Measurements from ENCODE around the gene RBFA. TPM values are rescaled to one million over a fixed set of nuclear protein-coding genes. Genes with fewer than 3 reads are reported as not detected.
"Not testable (repeated sequence)": the region's sequence is repeated elsewhere in the genome, so short reads cannot be mapped to it uniquely, and the experiment has no call there.

The RBFA gene
- total and polyA plus RNA-seq, 2 experiments from 2014 or later = 21.4 to 29.4 TPM

DNA sequence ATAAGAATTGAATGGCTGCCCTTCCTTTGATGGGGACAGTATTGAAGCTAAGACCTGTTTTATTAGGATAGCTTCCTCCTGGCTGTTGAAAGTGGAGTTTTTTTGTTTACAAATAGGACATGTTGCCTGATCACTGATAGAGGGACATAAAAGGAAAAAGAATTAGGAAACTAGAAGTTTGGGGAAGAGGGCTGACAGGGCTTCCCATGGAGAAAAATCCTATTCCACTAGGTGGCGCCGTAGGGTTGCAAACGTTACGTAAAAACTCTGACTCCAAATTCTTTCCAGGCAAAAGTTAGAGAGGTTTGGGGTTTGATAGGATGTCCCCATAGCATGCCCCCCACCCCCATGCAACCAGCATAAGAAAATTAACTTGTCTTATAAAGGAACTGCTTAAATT is 11.1 kb upstream of the RBFA start:
- Histone ChIP-seq H3K9me2 (replicated peaks; ENCODE audit: insufficient read depth) (no peaks in the 10 kb centered on the region), H3K4me2 (no peak overlapping the region), H4K20me1 (ENCODE audit: insufficient read depth, poor library complexity, severe bottlenecking) (no peaks in the 10 kb centered on the region), H3K27me3 (no peaks in the 10 kb centered on the region), H3K9me3 (ENCODE audit: low read depth) (peaks cover 35% of the 10 kb centered on the region), H3K4me3 (no peak overlapping the region), H2AFZ (no peak overlapping the region), H3K36me3 (replicated peaks; ENCODE audit: insufficient read depth, low read depth) (no peaks in the 10 kb centered on the region), H3K79me2 (no peaks in the 10 kb centered on the region), H3K4me1 (ENCODE audit: insufficient read depth) (no peaks in the 10 kb centered on the region), H3K27ac (no peak overlapping the region)
- WGBS (ENCODE audit: low lambda C conversion rate, missing lambda C conversion rate) = 73% methylated on average over 4 of the region's 4 CpGs
- TF ChIP-seq, protein P1, sequence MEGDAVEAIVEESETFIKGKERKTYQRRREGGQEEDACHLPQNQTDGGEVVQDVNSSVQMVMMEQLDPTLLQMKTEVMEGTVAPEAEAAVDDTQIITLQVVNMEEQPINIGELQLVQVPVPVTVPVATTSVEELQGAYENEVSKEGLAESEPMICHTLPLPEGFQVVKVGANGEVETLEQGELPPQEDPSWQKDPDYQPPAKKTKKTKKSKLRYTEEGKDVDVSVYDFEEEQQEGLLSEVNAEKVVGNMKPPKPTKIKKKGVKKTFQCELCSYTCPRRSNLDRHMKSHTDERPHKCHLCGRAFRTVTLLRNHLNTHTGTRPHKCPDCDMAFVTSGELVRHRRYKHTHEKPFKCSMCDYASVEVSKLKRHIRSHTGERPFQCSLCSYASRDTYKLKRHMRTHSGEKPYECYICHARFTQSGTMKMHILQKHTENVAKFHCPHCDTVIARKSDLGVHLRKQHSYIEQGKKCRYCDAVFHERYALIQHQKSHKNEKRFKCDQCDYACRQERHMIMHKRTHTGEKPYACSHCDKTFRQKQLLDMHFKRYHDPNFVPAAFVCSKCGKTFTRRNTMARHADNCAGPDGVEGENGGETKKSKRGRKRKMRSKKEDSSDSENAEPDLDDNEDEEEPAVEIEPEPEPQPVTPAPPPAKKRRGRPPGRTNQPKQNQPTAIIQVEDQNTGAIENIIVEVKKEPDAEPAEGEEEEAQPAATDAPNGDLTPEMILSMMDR (IDR thresholded peaks at IDR 0.05; ENCODE audit: poor library complexity) = peak; percentile 17
- TF ChIP-seq EZH2phosphoT487 (IDR thresholded peaks at IDR 0.05; ENCODE audit: low read depth, severe bottlenecking, unreplicated experiment) = no peak
- DNase-seq (ENCODE audit: low spot score) = no peak

DNA sequence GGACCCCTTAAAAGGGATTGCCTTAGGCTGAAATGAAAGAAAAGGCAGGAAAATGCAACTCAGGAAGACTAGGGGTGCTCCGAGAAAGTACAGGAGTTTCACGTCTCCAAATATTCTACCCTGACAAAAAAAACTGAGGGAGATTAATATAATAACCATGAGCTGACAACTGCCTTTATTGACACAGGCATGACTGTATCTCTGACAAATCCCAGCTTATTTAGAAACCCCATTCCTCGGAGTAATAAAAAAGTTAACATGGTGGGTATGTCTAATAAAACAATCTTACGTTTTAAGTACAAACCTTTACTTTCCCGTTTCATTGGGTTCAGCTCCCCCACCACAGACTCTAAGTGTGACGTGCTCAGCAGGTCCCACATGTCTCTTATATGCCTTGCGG is 7.9 kb upstream of the RBFA start:
- H3K27me3 ChIP-seq = no peaks in the 10 kb centered on the region
- TF ChIP-seq, protein P1 (IDR thresholded peaks at IDR 0.05; ENCODE audit: poor library complexity) = no peak
- no peak for TF ChIP-seq EZH2phosphoT487 (IDR thresholded peaks at IDR 0.05; ENCODE audit: low read depth, severe bottlenecking, unreplicated experiment)
- no peak for TF ChIP-seq EZH2 (IDR thresholded peaks at IDR 0.05; ENCODE audit: borderline replicate concordance)
- 93% methylated on average over 7 of the region's 7 CpGs for WGBS (ENCODE audit: low lambda C conversion rate, missing lambda C conversion rate)
- no peak overlapping the region for H3K27ac ChIP-seq
- H3K4me3 ChIP-seq = no peak overlapping the region
- H4K20me1 ChIP-seq (ENCODE audit: insufficient read depth, poor library complexity, severe bottlenecking) = no peaks in the 10 kb centered on the region
- H2AFZ ChIP-seq = no peak overlapping the region
- no peak for DNase-seq (ENCODE audit: low spot score)
- H3K4me1 ChIP-seq (ENCODE audit: insufficient read depth) = no peaks in the 10 kb centered on the region
- H3K9me3 ChIP-seq (ENCODE audit: low read depth) = peaks cover 29% of the 10 kb centered on the region
- no peaks in the 10 kb centered on the region for H3K9me2 ChIP-seq (replicated peaks; ENCODE audit: insufficient read depth)
- H3K36me3 ChIP-seq (replicated peaks; ENCODE audit: insufficient read depth, low read depth) = no peaks in the 10 kb centered on the region
- no peaks in the 10 kb centered on the region for H3K79me2 ChIP-seq
- no peak overlapping the region for H3K4me2 ChIP-seq

DNA sequence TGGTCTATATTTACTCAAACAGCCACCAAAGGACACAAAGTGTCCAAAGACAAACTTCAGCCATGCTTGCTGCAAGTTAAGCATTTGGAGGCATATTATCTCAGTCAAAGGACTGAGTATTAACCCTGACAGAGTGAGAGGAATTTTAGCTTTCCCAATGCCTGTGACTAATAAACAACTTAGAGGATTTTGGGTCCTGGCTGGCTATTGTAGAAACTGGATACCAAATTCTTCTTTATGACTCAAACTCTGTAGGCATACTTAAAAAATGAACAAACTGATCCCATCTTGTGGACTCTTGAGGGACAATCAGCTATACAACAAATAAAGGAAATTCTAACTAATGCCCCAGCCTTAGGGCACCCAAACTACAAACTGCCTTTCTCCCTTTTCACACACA is 6.5 kb upstream of the RBFA start:
- H3K79me2 ChIP-seq; H2AFZ ChIP-seq; H3K4me1 ChIP-seq (ENCODE audit: insufficient read depth); H4K20me1 ChIP-seq (ENCODE audit: insufficient read depth, poor library complexity, severe bottlenecking); H3K9me2 ChIP-seq (replicated peaks; ENCODE audit: insufficient read depth); H3K27ac ChIP-seq; H3K4me3 ChIP-seq; H3K4me2 ChIP-seq; H3K27me3 ChIP-seq; H3K36me3 ChIP-seq (replicated peaks; ENCODE audit: insufficient read depth, low read depth); DNase-seq (ENCODE audit: low spot score): not testable (repeated sequence)
- H3K9me3 ChIP-seq (ENCODE audit: low read depth) = peaks cover 16% of the 10 kb centered on the region

DNA sequence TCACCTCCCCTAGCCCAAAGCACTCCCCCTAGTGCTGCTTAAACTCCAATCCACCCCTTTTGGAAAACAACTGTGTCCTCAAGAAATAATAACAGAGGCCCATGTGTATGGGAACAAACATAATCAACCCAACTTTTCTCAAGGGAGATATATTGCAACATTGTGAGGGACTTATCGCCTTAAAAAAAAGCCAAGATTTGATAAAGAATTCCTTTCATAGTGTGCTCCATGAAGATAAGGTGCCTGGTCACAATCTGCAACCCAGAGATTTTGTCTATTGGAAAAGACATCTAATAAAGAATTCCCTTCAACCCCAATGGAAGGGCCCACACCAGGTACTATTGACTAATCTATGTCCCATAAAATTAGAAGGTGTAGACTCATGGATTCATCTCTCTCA is 4.5 kb upstream of the RBFA start:
- no peaks in the 10 kb centered on the region for H3K27me3 ChIP-seq
- no peak overlapping the region for H2AFZ ChIP-seq
- H3K4me2 ChIP-seq = no peak overlapping the region
- no peak overlapping the region for H3K27ac ChIP-seq
- H3K79me2 ChIP-seq = peaks cover under 1% of the 10 kb centered on the region
- H3K4me3 ChIP-seq = no peak overlapping the region
- no peaks in the 10 kb centered on the region for H4K20me1 ChIP-seq (ENCODE audit: insufficient read depth, poor library complexity, severe bottlenecking)
- peaks cover 2% of the 10 kb centered on the region for H3K9me3 ChIP-seq (ENCODE audit: low read depth)
- WGBS (ENCODE audit: low lambda C conversion rate, missing lambda C conversion rate) = 89% methylated on average over 1 of the region's 1 CpG
- no peaks in the 10 kb centered on the region for H3K9me2 ChIP-seq (replicated peaks; ENCODE audit: insufficient read depth)
- TF ChIP-seq EZH2 (IDR thresholded peaks at IDR 0.05; ENCODE audit: borderline replicate concordance) = no peak
- TF ChIP-seq, protein P1 (IDR thresholded peaks at IDR 0.05; ENCODE audit: poor library complexity) = no peak
- TF ChIP-seq EZH2phosphoT487 (IDR thresholded peaks at IDR 0.05; ENCODE audit: low read depth, severe bottlenecking, unreplicated experiment) = no peak
- DNase-seq (ENCODE audit: low spot score) = no peak
- H3K36me3 ChIP-seq (replicated peaks; ENCODE audit: insufficient read depth, low read depth) = no peaks in the 10 kb centered on the region
- no peaks in the 10 kb centered on the region for H3K4me1 ChIP-seq (ENCODE audit: insufficient read depth)
